IMR-90 (cell line): ENCODE results near the gene ALOX15. TPM values are rescaled to one million over a fixed set of nuclear protein-coding genes. Genes with fewer than 3 reads are reported as not detected.

Experiments used
- ATAC-seq: fragments of 200-7000 bp; cut with Tn5 transposase; 2 replicates; pipeline ENCODE4 v1.9.1; 2020; ENCODE audit warnings: low read depth, mild to moderate bottlenecking, moderate library complexity
- BruUV-seq: library from RNA; stranded (reverse); fragments of 400-500 nt; replicated peaks from 2 replicates; lab custom pipeline; 2021; lab: Mats Ljungman, UMichigan
- CTCF ChIA-PET: fragments of 300-600 bp; formaldehyde crosslinking; extraction: SDS; loops from one replicate; lab custom pipeline; 2021; ENCODE audit warnings: antibody characterized with exemption; lab: Yijun Ruan, JAX
- POLR2A ChIA-PET: fragments of 300-600 bp; sonication (Branson Sonifier 250); formaldehyde crosslinking; loops from one replicate; lab custom pipeline; 2022; ENCODE audit warnings: antibody characterized with exemption; ENCODE audit not compliant: unreplicated experiment; lab: Charles Lee
- DNase-seq: peaks from one replicate; pipeline ENCODE4 v3.0.0; 2013
- H2AFZ ChIP-seq: replicated peaks from 2 replicates; pipeline ENCODE3; 2013; ENCODE audit warnings: low read length, mild to moderate bottlenecking; ENCODE audit not compliant: poor library complexity
- H2AK5ac ChIP-seq: 2 replicates; pipeline ENCODE4 v1.6.1; 2013; ENCODE audit warnings: low read depth, low read length, inconsistent platforms
- H2AK9ac ChIP-seq: replicated peaks from 2 replicates; pipeline ENCODE3; 2013; ENCODE audit warnings: mild to moderate bottlenecking, low read depth, low read length, moderate library complexity; ENCODE audit not compliant: poor library complexity
- H2BK120ac ChIP-seq: 2 replicates; pipeline ENCODE4 v1.6.1; 2013; ENCODE audit warnings: low read depth, low read length, inconsistent platforms
- H2BK15ac ChIP-seq: 3 replicates; pipeline ENCODE4 v1.6.1; 2013; ENCODE audit warnings: low read depth, low read length, inconsistent platforms
- H2BK20ac ChIP-seq: 2 replicates; pipeline ENCODE4 v1.6.1; 2013; ENCODE audit warnings: low read depth, mild to moderate bottlenecking, inconsistent platforms, low read length, moderate library complexity
- H2BK5ac ChIP-seq: 2 replicates; pipeline ENCODE4 v1.6.1; 2013; ENCODE audit warnings: mild to moderate bottlenecking, low read depth, low read length, inconsistent platforms; ENCODE audit not compliant: poor library complexity, severe bottlenecking
- H3K14ac ChIP-seq: replicated peaks from 2 replicates; pipeline ENCODE4 v1.6.1; 2013; ENCODE audit warnings: low read depth, low read length, inconsistent platforms
- H3K18ac ChIP-seq: 2 replicates; pipeline ENCODE4 v1.6.1; 2013; ENCODE audit warnings: low read depth, low read length, control low read depth
- H3K23ac ChIP-seq: 2 replicates; pipeline ENCODE4 v1.6.1; 2013; ENCODE audit warnings: low read depth, low read length, inconsistent platforms
- H3K27ac ChIP-seq: 2 replicates; pipeline ENCODE4 v1.5.1; 2013; ENCODE audit warnings: mild to moderate bottlenecking, control low read depth, low read length; ENCODE audit not compliant: insufficient read depth
- H3K27me3 ChIP-seq: 2 replicates; pipeline ENCODE4 v1.6.1; 2013; ENCODE audit warnings: low read length; ENCODE audit not compliant: control insufficient read depth, insufficient read depth
- H3K36me3 ChIP-seq: 2 replicates; pipeline ENCODE4 v1.6.1; 2013; ENCODE audit warnings: low read length, mixed read lengths; ENCODE audit not compliant: control insufficient read depth, insufficient read depth
- H3K4ac ChIP-seq: 2 replicates; pipeline ENCODE4 v1.6.1; 2013; ENCODE audit warnings: low read depth, low read length, inconsistent platforms
- H3K4me1 ChIP-seq: 2 replicates; pipeline ENCODE4 v1.6.1; 2013; ENCODE audit warnings: low read length, mixed read lengths; ENCODE audit not compliant: control insufficient read depth, insufficient read depth
- H3K4me2 ChIP-seq: 2 replicates; pipeline ENCODE4 v1.6.1; 2013; ENCODE audit warnings: low read depth, mild to moderate bottlenecking, control low read depth, low read length, moderate library complexity
- H3K4me3 ChIP-seq: 2 replicates; pipeline ENCODE4 v1.5.1; 2013; ENCODE audit warnings: low read depth, mild to moderate bottlenecking, control low read depth, low read length, moderate library complexity; ENCODE audit not compliant: insufficient read depth
- H3K56ac ChIP-seq: 2 replicates; pipeline ENCODE4 v1.6.1; 2013; ENCODE audit warnings: low read length, inconsistent platforms; ENCODE audit not compliant: insufficient read depth; ENCODE audit errors: extremely low read depth
- H3K79me1 ChIP-seq, 2 experiments: 2 replicates each; pipeline ENCODE4 v1.6.1; 2013; ENCODE audit warnings: low read length in 2 of 2, inconsistent platforms in 1 of 2, low read depth in 1 of 2
- H3K9ac ChIP-seq: 2 replicates; pipeline ENCODE4 v1.6.1; 2013; ENCODE audit warnings: low read depth, low read length, control low read depth
- H3K9me1 ChIP-seq: 2 replicates; pipeline ENCODE4 v1.6.1; 2013; ENCODE audit warnings: low read length, inconsistent platforms; ENCODE audit not compliant: insufficient read depth
- H3K9me3 ChIP-seq: 2 replicates; pipeline ENCODE4 v1.6.1; 2013; ENCODE audit warnings: low read length; ENCODE audit not compliant: control insufficient read depth, insufficient read depth
- H4K20me1 ChIP-seq: 2 replicates; pipeline ENCODE4 v1.6.1; 2013; ENCODE audit warnings: low read length, inconsistent platforms; ENCODE audit not compliant: insufficient read depth
- H4K5ac ChIP-seq: 2 replicates; pipeline ENCODE4 v1.6.1; 2013; ENCODE audit warnings: mild to moderate bottlenecking, low read depth, low read length, control low read depth
- H4K8ac ChIP-seq, 2 experiments: 2 replicates each; pipeline ENCODE4 v1.6.1; 2013; ENCODE audit warnings: low read depth in 2 of 2, low read length in 2 of 2, control low read depth in 1 of 2, inconsistent platforms in 1 of 2
- H4K91ac ChIP-seq: 2 replicates; pipeline ENCODE4 v1.6.1; 2013; ENCODE audit warnings: low read depth, low read length, inconsistent platforms; ENCODE audit not compliant: insufficient read depth
- CEBPB ChIP-seq: IDR thresholded peaks from 2 replicates; pipeline ENCODE4 v1.6.1; 2012; ENCODE audit warnings: low read depth, low read length, improper control_type of control experiment
- CHD1 ChIP-seq: IDR thresholded peaks from 2 replicates; pipeline ENCODE4 v1.6.1; 2012; ENCODE audit warnings: low read depth, low read length, improper control_type of control experiment
- CTCF ChIP-seq: conservative IDR thresholded peaks from 2 replicates; pipeline ENCODE4 v1.5.1; 2012; ENCODE audit warnings: mild to moderate bottlenecking, low read depth, low read length, improper control_type of control experiment
- MAFK ChIP-seq: IDR thresholded peaks from 2 replicates; pipeline ENCODE4 v1.6.1; 2012; ENCODE audit warnings: low read depth, low read length, improper control_type of control experiment
- MAZ ChIP-seq: IDR thresholded peaks from 2 replicates; pipeline ENCODE4 v1.6.1; 2012; ENCODE audit warnings: low read depth, mild to moderate bottlenecking, low read length, improper control_type of control experiment, moderate library complexity, borderline replicate concordance
- MXI1 ChIP-seq: IDR thresholded peaks from 2 replicates; pipeline ENCODE4 v1.6.1; 2012; ENCODE audit warnings: low read depth, mild to moderate bottlenecking, low read length, moderate library complexity, borderline replicate concordance
- RAD21 ChIP-seq: IDR thresholded peaks from 2 replicates; pipeline ENCODE4 v1.6.1; 2012; ENCODE audit warnings: low read length, improper control_type of control experiment
- SMC3 ChIP-seq: fragments of 150-350 bp; IDR thresholded peaks from 2 replicates; pipeline ENCODE4 v1.6.1; 2016; ENCODE audit warnings: low read depth, mild to moderate bottlenecking, antibody characterized with exemption, low read length, moderate library complexity
- USF2 ChIP-seq: fragments of 150-350 bp; IDR thresholded peaks from 2 replicates; pipeline ENCODE4 v1.6.1; 2017; ENCODE audit warnings: mild to moderate bottlenecking, antibody characterized with exemption, low read length, low read depth
- whole genome bisulfite sequencing, 2 experiments: methylation state at CpG; one replicate each; pipeline versions ENCODE4 v1.1.5 to v1.1.7; 2013; ENCODE audit warnings: missing lambda C conversion rate in 2 of 2; ENCODE audit not compliant: insufficient read length in 1 of 2; ENCODE audit errors: extremely low coverage in 2 of 2; 5-methylcytosine and 5-hydroxymethylcytosine counted together
- dilution Hi-C: fragments of 300-500 bp; cut with HindIII; formaldehyde crosslinking; loops from one replicate; pipeline ENCODE4 v1.14.3; 2018; ENCODE audit warnings: low sequenced_read_pairs; ENCODE audit not compliant: unreplicated experiment
- in situ Hi-C: fragments of 300-500 bp; cut with MboI; formaldehyde crosslinking; loops from 3 replicates; pipeline ENCODE4 v1.14.3; 2019; ENCODE audit warnings: low sequenced_read_pairs, inconsistent platforms, mixed read lengths
- intact Hi-C: fragments of 100-400 bp; cut with micrococcal nuclease; formaldehyde crosslinking; loops from 2 replicates; pipeline ENCODE4 v1.10.0; 2022
- polyA plus RNA-seq, 3 experiments: library from polyadenylated mRNA; depleted of rRNA; stranded (reverse); fragments of >200 nt; gene quantifications; 2 replicates each; pipeline ENCODE4 v1.2.3, GENCODE V29; 2012; ENCODE audit warnings: low replicate concordance in 1 of 3
- total RNA-seq: library from RNA; depleted of rRNA; stranded (reverse); fragments of >200 nt; gene quantifications from 2 replicates; pipeline ENCODE4 v1.2.3, GENCODE V29; 2012

The ALOX15 gene
- total and polyA plus RNA-seq, 2 of the 4 experiments (the other 2 are of a cell fraction) = not detected

- ATAC-seq (no peak), DNase-seq (no peak)
- no peak overlapping the region for H3K4me2 ChIP-seq
- H2BK120ac ChIP-seq = no peak overlapping the region
- in situ Hi-C loops (no loop called here), dilution Hi-C loops (no loop called here), intact Hi-C loops (no loop called here)
- H3K18ac ChIP-seq = no peak overlapping the region
- ChIA-PET POLR2A (no interaction called here), CTCF (no interaction called here)
- no peak overlapping the region for H2BK5ac ChIP-seq
- no peaks in the 10 kb centered on the region for H3K79me1 ChIP-seq
- H4K91ac ChIP-seq = no peak overlapping the region
- no peak overlapping the region for H2BK15ac ChIP-seq
- H3K9me3 ChIP-seq = no peaks in the 10 kb centered on the region
- no peak overlapping the region for H3K9ac ChIP-seq
- H2AFZ ChIP-seq = no peak overlapping the region
- no TSS peak for BruUV-seq
- no peak overlapping the region for H3K4ac ChIP-seq
- no peaks in the 10 kb centered on the region for H4K20me1 ChIP-seq
- H2BK20ac ChIP-seq = no peak overlapping the region
- H3K9me1 ChIP-seq = no peaks in the 10 kb centered on the region
- TF ChIP-seq MAZ (no peak), RAD21 (no peak), MAFK (no peak), CEBPB (no peak), CHD1 (no peak), SMC3 (no peak), MXI1 (no peak), USF2 (no peak), CTCF (no peak)
- peaks cover 46% of the 10 kb centered on the region for H3K27me3 ChIP-seq
- H3K4me3 ChIP-seq = no peak overlapping the region
- no peak overlapping the region for H2AK9ac ChIP-seq
- no peak overlapping the region for H3K56ac ChIP-seq
- no peak overlapping the region for H3K14ac ChIP-seq
- H4K5ac ChIP-seq = no peak overlapping the region
- H3K23ac ChIP-seq = no peak overlapping the region
- H3K36me3 ChIP-seq = no peaks in the 10 kb centered on the region
- no CpG with 5 or more reads among the region's 10 CpGs for WGBS, 2 experiments
- no peak overlapping the region for H2AK5ac ChIP-seq
- no peak overlapping the region for H4K8ac ChIP-seq
- no peak overlapping the region for H3K27ac ChIP-seq
- H3K4me1 ChIP-seq = peaks cover 4% of the 10 kb centered on the region; the same call in 1 of the 2 replicates
Measured at GRCh38 chr17:4590981-4591453, 50.5 kb downstream of the ALOX15 start.
